Keratinocyte (primary cell): ENCODE measurements around the gene TCF7. TPM values are rescaled to one million over a fixed set of nuclear protein-coding genes. Genes with fewer than 3 reads are reported as not detected.

Experiments
- DNase-seq: peaks from one replicate; pipeline ENCODE4 v3.0.0-alpha.2; 2011; ENCODE audit warnings: low read depth, missing footprints, low spot score
- FAIRE-seq: peaks from 2 replicates; lab custom pipeline; 2011; peaks lifted over from hg19 to GRCh38; lab: Jason Lieb, UNC
- H2AFZ ChIP-seq: 2 replicates; pipeline ENCODE4 v1.6.0; 2012; ENCODE audit warnings: low read length, control low read depth, inconsistent platforms; ENCODE audit not compliant: control insufficient read depth
- H3K27ac ChIP-seq: 2 replicates; pipeline ENCODE4 v1.5.1; 2011; ENCODE audit warnings: low read length; ENCODE audit not compliant: control insufficient read depth, insufficient read depth
- H3K27me3 ChIP-seq: 3 replicates; pipeline ENCODE4 v1.6.0; 2011; ENCODE audit warnings: low read length; ENCODE audit not compliant: control insufficient read depth, insufficient read depth; ENCODE audit errors: extremely low read depth
- H3K36me3 ChIP-seq, 2 experiments: 2 replicates in 1 of 2; 3 replicates in 1 of 2; pipeline ENCODE4 v1.5.1; 2011; ENCODE audit warnings: low read length in 2 of 2, mild to moderate bottlenecking in 1 of 2; ENCODE audit not compliant: control insufficient read depth in 2 of 2, insufficient read depth in 2 of 2; ENCODE audit errors: extremely low read depth in 1 of 2
- H3K4me1 ChIP-seq: 3 replicates; pipeline ENCODE4 v1.5.1; 2011; ENCODE audit warnings: low read length; ENCODE audit not compliant: control insufficient read depth, insufficient read depth; ENCODE audit errors: extremely low read depth
- H3K4me2 ChIP-seq: 3 replicates; pipeline ENCODE4 v1.6.0; 2011; ENCODE audit warnings: low read depth, low read length; ENCODE audit not compliant: control insufficient read depth, insufficient read depth; ENCODE audit errors: extremely low read depth
- H3K4me3 ChIP-seq, 3 experiments: fragments of 200-600 bp in 1 of 3; sonication (generic) in 1 of 3; 2 replicates in 2 of 3; 3 replicates in 1 of 3; pipeline ENCODE4 v1.5.1; 2011 to 2016; ENCODE audit warnings: low read length in 3 of 3, mild to moderate bottlenecking in 3 of 3, control low read depth in 2 of 3, inconsistent platforms in 1 of 3, low read depth in 1 of 3, mixed read lengths in 1 of 3, mixed run types in 1 of 3, moderate library complexity in 1 of 3; ENCODE audit not compliant: control insufficient read depth in 2 of 3, insufficient read depth in 2 of 3; ENCODE audit errors: extremely low read depth in 1 of 3
- H3K79me2 ChIP-seq: 2 replicates; pipeline ENCODE4 v1.6.0; 2012; ENCODE audit warnings: low read length; ENCODE audit not compliant: control insufficient read depth, insufficient read depth
- H3K9ac ChIP-seq: 3 replicates; pipeline ENCODE4 v1.6.0; 2011; ENCODE audit warnings: low read length; ENCODE audit not compliant: control insufficient read depth, insufficient read depth; ENCODE audit errors: extremely low read depth
- H3K9me1 ChIP-seq: 3 replicates; pipeline ENCODE4 v1.6.0; 2011; ENCODE audit warnings: low read length; ENCODE audit not compliant: control insufficient read depth, insufficient read depth; ENCODE audit errors: extremely low read depth
- H3K9me3 ChIP-seq: 2 replicates; pipeline ENCODE4 v1.5.1; 2012; ENCODE audit warnings: low read depth, low read length; ENCODE audit not compliant: control insufficient read depth
- H4K20me1 ChIP-seq: 3 replicates; pipeline ENCODE4 v1.6.0; 2011; ENCODE audit warnings: low read length; ENCODE audit not compliant: control insufficient read depth, insufficient read depth; ENCODE audit errors: extremely low read depth
- CTCF ChIP-seq, 3 experiments: IDR thresholded peaks in 1 of 3; conservative IDR thresholded peaks in 1 of 3; optimal IDR thresholded peaks in 1 of 3; 2 replicates in 2 of 3; 3 replicates in 1 of 3; pipeline versions ENCODE3 to v1.5.1; 2011; ENCODE audit warnings: low read length in 3 of 3, mild to moderate bottlenecking in 3 of 3, moderate library complexity in 2 of 3, control low read depth in 1 of 3, inconsistent platforms in 1 of 3; ENCODE audit not compliant: insufficient read depth in 2 of 3; ENCODE audit errors: extremely low read depth in 1 of 3
- EZH2 ChIP-seq: IDR thresholded peaks from one replicate; pipeline ENCODE4 v1.6.1; 2012; ENCODE audit warnings: inconsistent platforms, mild to moderate bottlenecking, low read length, moderate library complexity
- dilution Hi-C: fragments of 300-500 bp; cut with MboI; formaldehyde crosslinking; loops from one replicate; pipeline ENCODE4 v1.7.0; 2020; ENCODE audit warnings: low sequenced_read_pairs; ENCODE audit not compliant: extremely low pct_ligation_motif_present
- polyA plus RNA-seq, 5 experiments: library from polyadenylated mRNA; depleted of rRNA in 3 of 5; stranded (reverse) in 3 of 5; stranded (forward) in 1 of 5; unstranded in 1 of 5; fragments of >200 nt; gene quantifications; 1 replicate in 1 of 5; 2 replicates in 3 of 5; 3 replicates in 1 of 5; pipeline versions ENCODE4 v1.2.1 to v1.2.3, GENCODE V29; 2011 to 2012; ENCODE audit warnings: missing spikeins in 2 of 5, low read depth in 1 of 5, low replicate concordance in 1 of 5

TCF7 gene
- polyA plus RNA-seq, 1 donor (not counting 4 experiments of a cell fraction or from before 2014, with no cell fraction given): 0.84 TPM

- TF ChIP-seq EZH2: no peak
- TF ChIP-seq CTCF (optimal IDR thresholded peaks at IDR 0.05 in 1 of 3, IDR thresholded peaks at IDR 0.05 in 1 of 3, conservative IDR thresholded peaks at IDR 0.05 in 1 of 3; ENCODE audit: extremely low read depth in 1 of 3, insufficient read depth in 2 of 3, low read length in 3 of 3): no peak
- no peaks in the 10 kb centered on the region for H3K79me2 ChIP-seq
- no peak overlapping the region for H3K27ac ChIP-seq
- dilution Hi-C loops: no loop called here
- no peaks in the 10 kb centered on the region for H4K20me1 ChIP-seq
- no peaks in the 10 kb centered on the region for H3K9me3 ChIP-seq
- no peak overlapping the region for H3K4me3 ChIP-seq
- H3K36me3 ChIP-seq: no peaks in the 10 kb centered on the region
- H3K27me3 ChIP-seq: peaks cover 19% of the 10 kb centered on the region
- H3K9ac ChIP-seq: no peak overlapping the region
- H3K4me2 ChIP-seq: no peak overlapping the region
- DNase-seq (no peak), FAIRE-seq (no peak)
- H2AFZ ChIP-seq: no peak overlapping the region
- H3K9me1 ChIP-seq: no peaks in the 10 kb centered on the region
- H3K4me1 ChIP-seq: peaks cover 6% of the 10 kb centered on the region
These were observed 41.8 kb upstream of the TCF7 start for GRCh38 chr5:134072471-134073210.

- TF ChIP-seq CTCF (optimal IDR thresholded peaks at IDR 0.05 in 1 of 3, IDR thresholded peaks at IDR 0.05 in 1 of 3, conservative IDR thresholded peaks at IDR 0.05 in 1 of 3; ENCODE audit: extremely low read depth in 1 of 3, insufficient read depth in 2 of 3, low read length in 3 of 3) (no peak), EZH2 (no peak)
- Histone ChIP-seq H4K20me1 (no peaks in the 10 kb centered on the region), H3K9me3 (no peaks in the 10 kb centered on the region), H3K79me2 (no peaks in the 10 kb centered on the region), H3K27me3 (peaks cover 19% of the 10 kb centered on the region), H3K9me1 (no peaks in the 10 kb centered on the region), H3K4me2 (no peak overlapping the region), H3K27ac (no peak overlapping the region), H3K36me3 (no peaks in the 10 kb centered on the region), H3K4me3 (no peak overlapping the region), H3K9ac (no peak overlapping the region), H3K4me1 (peaks cover 6% of the 10 kb centered on the region), H2AFZ (no peak overlapping the region)
- dilution Hi-C loops: no loop called here
- DNase-seq (no peak), FAIRE-seq (no peak)
These were observed 41.1 kb upstream of the TCF7 start for GRCh38 chr5:134073404-134073803.
